Measurements from ENCODE around the gene MRPL37.
"Not testable (repeated sequence)": the region's sequence is repeated elsewhere in the genome, so short reads cannot be mapped to it uniquely, and the experiment has no call there.

- TF ChIP-seq CTCF (conservative IDR thresholded peaks at IDR 0.05; ENCODE audit: low read length); EZH2phosphoT487 (IDR thresholded peaks at IDR 0.05; ENCODE audit: borderline replicate concordance, low read depth, low read length): not testable (repeated sequence)
These were observed 33.6 kb upstream of the MRPL37 start for GRCh38 chr1:54166357-54166756.

Data from OCI-LY7 (cell line).